ENCODE results near the gene SND1.

SND1 gene

GRCh38 chr7:127935847-127936376 is 283.9 kb downstream of the SND1 start:
- DNase-seq: no peak
- peaks cover 83% of the 10 kb centered on the region for H3K79me2 ChIP-seq (ENCODE audit: low read length)
- no peaks in the 10 kb centered on the region for H3F3A ChIP-seq (ENCODE audit: insufficient read depth, low read length)
- H3K9ac ChIP-seq (ENCODE audit: low read length): no peak overlapping the region
- no peaks in the 10 kb centered on the region; the same call in 1 of the 2 replicates for H3K36me3 ChIP-seq (replicated peaks; ENCODE audit: insufficient read depth, low read length)
- no peaks in the 10 kb centered on the region for H3K27me3 ChIP-seq (replicated peaks; ENCODE audit: insufficient read depth, low read length)
- no peak overlapping the region for H3K27ac ChIP-seq (ENCODE audit: low read length)
- no peak overlapping the region for H3K4me3 ChIP-seq (ENCODE audit: low read length)
- H3K4me1 ChIP-seq (ENCODE audit: low read length): no peaks in the 10 kb centered on the region
- H4K20me1 ChIP-seq (ENCODE audit: insufficient read depth, low read length): no peaks in the 10 kb centered on the region
- TF ChIP-seq EZH2 (optimal IDR thresholded peaks at IDR 0.05; ENCODE audit: low read depth, low read length): no peak
- no peak overlapping the region for H2AFZ ChIP-seq (ENCODE audit: low read length)
- H3K9me3 ChIP-seq (replicated peaks; ENCODE audit: insufficient read depth, low read length): no peaks in the 10 kb centered on the region
- no peaks in the 10 kb centered on the region for H3K9me2 ChIP-seq (replicated peaks; ENCODE audit: insufficient read depth, low read length)
- no peak overlapping the region for H3K4me2 ChIP-seq (ENCODE audit: low read depth, low read length)

GRCh38 chr7:127937066-127937680 is 285.2 kb downstream of the SND1 start:
- Histone ChIP-seq H3K79me2 (ENCODE audit: low read length) (peaks cover 82% of the 10 kb centered on the region), H3K27me3 (replicated peaks; ENCODE audit: insufficient read depth, low read length) (no peaks in the 10 kb centered on the region), H3K36me3 (replicated peaks; ENCODE audit: insufficient read depth, low read length) (peaks cover 2% of the 10 kb centered on the region; the same call in 1 of the 2 replicates), H3K4me2 (ENCODE audit: low read depth, low read length) (no peak overlapping the region), H2AFZ (ENCODE audit: low read length) (no peak overlapping the region), H3K9me3 (replicated peaks; ENCODE audit: insufficient read depth, low read length) (no peaks in the 10 kb centered on the region), H3F3A (ENCODE audit: insufficient read depth, low read length) (no peaks in the 10 kb centered on the region), H3K27ac (ENCODE audit: low read length) (no peak overlapping the region), H4K20me1 (ENCODE audit: insufficient read depth, low read length) (no peaks in the 10 kb centered on the region), H3K4me3 (ENCODE audit: low read length) (no peak overlapping the region), H3K9me2 (replicated peaks; ENCODE audit: insufficient read depth, low read length) (no peaks in the 10 kb centered on the region), H3K4me1 (ENCODE audit: low read length) (no peaks in the 10 kb centered on the region), H3K9ac (ENCODE audit: low read length) (no peak overlapping the region)
- no peak for DNase-seq
- TF ChIP-seq EZH2 (optimal IDR thresholded peaks at IDR 0.05; ENCODE audit: low read depth, low read length) (no peak), EZH2phosphoT487 (IDR thresholded peaks at IDR 0.05; ENCODE audit: low read length) (no peak), CTCF (IDR thresholded peaks at IDR 0.05; ENCODE audit: low read length) (no peak)

GRCh38 chr7:127938588-127938987 is 286.6 kb downstream of the SND1 start:
- Histone ChIP-seq H2AFZ (ENCODE audit: low read length) (no peak overlapping the region), H4K20me1 (ENCODE audit: insufficient read depth, low read length) (no peaks in the 10 kb centered on the region)

More at GRCh38 chr7:127938588-127938987, 286.6 kb downstream of the SND1 start:
- TF ChIP-seq CTCF (IDR thresholded peaks at IDR 0.05; ENCODE audit: low read length): no peak
- no peak for TF ChIP-seq EZH2phosphoT487 (IDR thresholded peaks at IDR 0.05; ENCODE audit: low read length)
- Histone ChIP-seq H3K9me2 (replicated peaks; ENCODE audit: insufficient read depth, low read length) (no peaks in the 10 kb centered on the region), H3K9me3 (replicated peaks; ENCODE audit: insufficient read depth, low read length) (no peaks in the 10 kb centered on the region), H3K79me2 (ENCODE audit: low read length) (peaks cover 86% of the 10 kb centered on the region), H3K4me3 (ENCODE audit: low read length) (no peak overlapping the region), H3K36me3 (replicated peaks; ENCODE audit: insufficient read depth, low read length) (peaks cover 16% of the 10 kb centered on the region; the same call in 1 of the 2 replicates), H3K9ac (ENCODE audit: low read length) (no peak overlapping the region), H3F3A (ENCODE audit: insufficient read depth, low read length) (no peaks in the 10 kb centered on the region), H3K4me1 (ENCODE audit: low read length) (no peaks in the 10 kb centered on the region), H3K4me2 (ENCODE audit: low read depth, low read length) (no peak overlapping the region), H3K27me3 (replicated peaks; ENCODE audit: insufficient read depth, low read length) (no peaks in the 10 kb centered on the region), H3K27ac (ENCODE audit: low read length) (no peak overlapping the region)
- no peak for DNase-seq

Data from MM.1S (cell line).